Suprapubic skin (tissue), 4 donors: ENCODE results near the gene CALCA.

Source experiments
- CTCF ChIP-seq, 2 donors: fragments of 200-600 bp in 1 of 2; fragments of 450-650 bp in 1 of 2; sonication (generic) in 1 of 2; IDR thresholded peaks; one replicate each; pipeline ENCODE4 v1.5.1; 2016 to 2019; ENCODE audit warnings: antibody characterized with exemption in 2 of 2, mild to moderate bottlenecking in 1 of 2, moderate library complexity in 1 of 2
- EP300 ChIP-seq: sonication (generic); formaldehyde crosslinking; IDR thresholded peaks from one replicate; pipeline ENCODE4 v1.6.1; 2017; ENCODE audit warnings: antibody characterized with exemption
- POLR2A ChIP-seq, 2 donors: fragments of 450-650 bp; IDR thresholded peaks; one replicate each; pipeline ENCODE4 v1.6.1; 2017; ENCODE audit warnings: antibody characterized with exemption in 2 of 2, mild to moderate bottlenecking in 2 of 2, moderate library complexity in 2 of 2
- POLR2AphosphoS5 ChIP-seq, 3 donors: sonication (generic); formaldehyde crosslinking; IDR thresholded peaks; one replicate each; pipeline ENCODE4 v1.6.1; 2017; ENCODE audit warnings: antibody characterized with exemption in 3 of 3

- TF ChIP-seq EP300 (no peak), CTCF (IDR thresholded peaks at IDR 0.05) (peak in 1 of 2 donors; percentile 34), POLR2A (IDR thresholded peaks at IDR 0.05) (no peak), POLR2AphosphoS5 (IDR thresholded peaks at IDR 0.05) (no peak)
Observed at GRCh38 chr11:14974515-14975251, 2.5 kb upstream of the CALCA start.
